HG02623 (cell line): ENCODE measurements around the gene CASK.

Experiments
- ATAC-seq: cut with Tn5 transposase; IDR thresholded peaks from one replicate; pipeline ENCODE4 v1.9.1; 2021; ENCODE audit warnings: moderate library complexity; ENCODE audit not compliant: unreplicated experiment

The CASK gene

GRCh38 chrX:41912923-41913322, 10.4 kb downstream of the CASK start:
- no peak for ATAC-seq

DNA sequence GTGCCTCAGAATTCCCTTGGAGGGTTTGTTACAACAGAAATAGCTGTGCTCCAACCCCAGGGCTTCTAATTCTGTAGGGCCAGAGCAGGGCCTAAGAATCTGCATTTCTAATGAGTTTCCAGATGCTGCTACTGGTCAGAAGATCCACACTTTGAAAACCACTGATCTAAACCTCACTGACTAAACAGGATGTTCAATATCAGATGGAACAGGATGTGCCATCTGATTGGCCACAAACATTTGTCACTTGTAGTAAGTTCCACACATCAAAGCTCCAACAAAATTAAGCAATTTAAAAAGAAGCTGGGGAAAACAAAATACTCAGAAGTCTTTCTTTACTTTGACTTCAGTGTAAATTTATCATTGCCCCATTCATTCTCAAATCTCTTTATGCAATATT, 14.3 kb downstream of the CASK start:
- ATAC-seq = no peak

- no peak for ATAC-seq
These were observed 16.7 kb downstream of the CASK start for GRCh38 chrX:41906515-41907187.

GRCh38 chrX:41903544-41903943, 19.8 kb downstream of the CASK start:
- ATAC-seq = no peak

- ATAC-seq = no peak
These were observed 23.0 kb downstream of the CASK start for GRCh38 chrX:41900321-41900720.

DNA sequence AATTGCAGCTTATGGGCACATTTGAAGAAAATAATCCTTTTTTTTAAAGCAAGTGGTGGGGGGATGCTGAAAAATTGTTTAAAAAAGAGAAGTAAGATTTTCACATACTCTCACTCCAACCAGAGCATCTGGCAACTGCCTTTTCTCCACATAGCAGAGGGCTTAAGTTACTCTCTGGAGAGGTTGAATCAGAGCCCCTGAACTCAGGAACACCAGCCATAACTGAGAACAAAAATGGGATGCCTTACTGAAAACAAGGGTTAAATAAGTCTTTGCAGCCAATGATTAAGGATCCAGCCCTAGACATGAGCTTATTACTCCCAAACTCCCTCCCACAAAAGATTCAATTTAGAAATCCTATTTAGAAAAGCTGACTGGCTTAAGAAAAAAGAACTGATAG, 27.5 kb downstream of the CASK start:
- no peak for ATAC-seq

- no peak for ATAC-seq
These were observed 33.3 kb downstream of the CASK start for GRCh38 chrX:41890026-41890423.

- no peak for ATAC-seq
These were observed 33.9 kb downstream of the CASK start for GRCh38 chrX:41889317-41890025.

DNA sequence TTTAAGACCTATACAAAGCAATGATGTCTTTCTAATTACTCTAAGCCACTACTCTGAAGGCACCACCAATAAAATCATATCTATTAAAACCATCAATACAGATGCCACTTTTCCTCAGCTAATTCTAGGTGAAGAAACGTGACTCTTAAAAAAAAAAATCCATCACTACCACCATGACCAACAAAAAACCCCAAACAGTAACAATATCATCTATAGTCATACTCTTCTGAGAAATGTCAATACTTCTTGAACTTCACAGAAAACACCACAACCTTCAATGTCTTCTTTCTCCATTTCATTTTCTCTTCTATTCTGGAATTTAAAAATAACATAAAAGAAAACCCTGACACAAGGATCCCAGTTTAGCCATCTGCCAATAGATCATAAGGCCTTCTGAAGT, 35.7 kb downstream of the CASK start:
- ATAC-seq = no peak

DNA sequence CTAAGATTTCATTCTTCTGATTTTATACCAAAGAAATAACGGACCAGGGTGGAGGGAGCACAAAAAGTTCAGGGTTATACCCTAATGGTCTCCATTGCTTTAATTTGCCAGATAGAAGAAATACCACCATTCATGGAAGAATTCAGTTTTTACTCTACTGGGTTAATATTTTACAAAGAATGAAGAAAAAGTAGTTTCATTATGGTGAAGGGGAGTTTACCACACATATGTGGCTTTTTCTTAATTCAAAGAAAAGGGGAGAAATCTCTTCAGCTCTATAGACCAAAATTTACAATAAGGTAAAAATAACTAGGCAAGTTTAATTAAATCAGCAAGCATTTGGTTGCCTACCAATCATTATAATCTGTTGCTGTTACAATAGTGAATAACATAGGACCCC, 37.6 kb downstream of the CASK start:
- no peak for ATAC-seq

GRCh38 chrX:41881166-41881565, 42.2 kb downstream of the CASK start:
- ATAC-seq = no peak

DNA sequence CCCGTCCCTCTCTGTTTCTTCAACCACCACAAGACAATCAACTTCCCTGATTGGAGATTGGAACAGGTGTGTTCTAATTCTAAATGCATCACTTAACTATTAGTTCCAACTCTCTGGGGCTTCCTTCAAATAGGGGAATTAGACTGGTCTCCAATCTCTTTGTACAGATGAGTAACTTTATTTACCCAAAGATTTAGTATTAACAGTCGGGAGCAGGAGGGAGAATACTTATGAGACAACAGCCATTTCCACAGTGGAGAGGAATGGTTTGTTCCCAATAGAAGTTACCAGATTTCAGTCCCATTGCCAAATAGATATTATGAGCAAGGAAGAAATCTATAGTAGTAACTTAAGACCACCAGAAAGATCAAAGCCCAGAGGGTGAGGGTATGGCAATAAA, 46.2 kb downstream of the CASK start:
- no peak for ATAC-seq

GRCh38 chrX:41875142-41875541, 48.2 kb downstream of the CASK start:
- ATAC-seq = no peak

- peak; percentile 72 for ATAC-seq
These were observed 52.6 kb downstream of the CASK start for GRCh38 chrX:41870719-41871151.

GRCh38 chrX:41868392-41868977, 54.9 kb downstream of the CASK start:
- ATAC-seq = no peak

- ATAC-seq = no peak
These were observed 59.8 kb downstream of the CASK start for GRCh38 chrX:41863343-41864203.

- ATAC-seq = no peak
These were observed 60.7 kb downstream of the CASK start for GRCh38 chrX:41862562-41863184.

DNA sequence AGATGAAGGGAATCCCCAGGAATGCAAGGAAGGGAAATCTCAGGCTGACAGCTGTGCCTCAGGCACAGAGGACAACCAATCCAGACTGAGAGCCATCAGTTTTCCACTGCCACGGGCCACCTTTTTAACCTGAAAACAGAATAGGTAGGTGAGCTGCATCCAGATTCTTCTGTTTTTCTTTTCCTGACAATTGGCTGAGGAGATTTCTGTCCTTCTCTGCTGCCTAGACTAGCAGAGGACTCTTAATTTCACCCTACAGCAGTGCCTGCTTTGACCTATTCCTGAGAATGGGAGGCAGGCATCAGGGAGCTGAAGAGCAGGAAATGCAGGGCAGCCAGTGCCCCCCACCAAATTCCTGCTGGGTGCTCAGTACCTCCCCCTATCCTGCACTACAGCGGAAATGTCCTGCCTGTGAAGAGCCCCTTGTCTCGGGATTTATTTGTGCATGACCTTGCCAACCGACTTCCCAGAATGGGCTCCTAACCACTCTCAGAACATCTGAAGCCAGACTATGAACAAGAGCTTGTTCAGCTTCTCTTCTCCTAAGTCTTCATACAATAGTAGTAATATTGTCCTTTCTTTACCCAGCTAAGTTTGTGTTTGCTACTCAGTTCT, 65.1 kb downstream of the CASK start:
- ATAC-seq = no peak

GRCh38 chrX:41857670-41858069, 65.7 kb downstream of the CASK start:
- no peak for ATAC-seq

GRCh38 chrX:41846714-41847113, 76.6 kb downstream of the CASK start:
- ATAC-seq = no peak
